ENCODE results near the gene CEBPZ.
"Not testable (repeated sequence)": the region's sequence is repeated elsewhere in the genome, so short reads cannot be mapped to it uniquely, and the experiment has no call there.

GRCh38 chr2:37206760-37207159 lies 24.6 kb downstream of the CEBPZ start:
- not testable (repeated sequence) for TF ChIP-seq CTCF (IDR thresholded peaks at IDR 0.05; ENCODE audit: low read depth, low read length, missing input control); GABPA (IDR thresholded peaks at IDR 0.05 in 1 of 2, conservative IDR thresholded peaks at IDR 0.05 in 1 of 2); SP1 (IDR thresholded peaks at IDR 0.05)

Data from liver (tissue), 3 donors.